Mononuclear cell (primary cell): ENCODE measurements around the gene RBFOX1. TPM values are rescaled to one million over a fixed set of nuclear protein-coding genes. Genes with fewer than 3 reads are reported as not detected.

ENCODE experiments used
- H3K27me3 ChIP-seq: 2 replicates; pipeline ENCODE4 v1.6.0; 2011; ENCODE audit warnings: low read length, control low read depth; ENCODE audit not compliant: insufficient read depth
- H3K4me1 ChIP-seq: 2 replicates; pipeline ENCODE4 v1.5.1; 2011; ENCODE audit warnings: mild to moderate bottlenecking, low read length, control low read depth; ENCODE audit not compliant: insufficient read depth
- H3K4me3 ChIP-seq: 2 replicates; pipeline ENCODE4 v1.5.1; 2011; ENCODE audit warnings: mild to moderate bottlenecking, low read length, moderate library complexity
- H3K9me3 ChIP-seq: 2 replicates; pipeline ENCODE4 v1.5.1; 2011; ENCODE audit warnings: low read depth, mild to moderate bottlenecking, control low read depth, low read length
- total RNA-seq: library from RNA; depleted of rRNA; stranded (reverse); fragments of >200 nt; gene quantifications from one replicate; pipeline ENCODE4 v1.2.3, GENCODE V29; 2012

RBFOX1 gene
- total RNA-seq, 1 donor = not detected

- Histone ChIP-seq H3K4me3 (no peak overlapping the region), H3K27me3 (no peaks in the 10 kb centered on the region), H3K9me3 (no peaks in the 10 kb centered on the region), H3K4me1 (no peaks in the 10 kb centered on the region)
Measured at GRCh38 chr16:7613518-7613917, 280.9 kb downstream of the RBFOX1 start.

GRCh38 chr16:7614021-7614795 lies 281.6 kb downstream of the RBFOX1 start:
- H3K9me3 ChIP-seq = no peaks in the 10 kb centered on the region
- no peak overlapping the region for H3K4me3 ChIP-seq
- H3K27me3 ChIP-seq = no peaks in the 10 kb centered on the region
- H3K4me1 ChIP-seq = no peaks in the 10 kb centered on the region

- Histone ChIP-seq H3K4me1 (no peaks in the 10 kb centered on the region), H3K4me3 (no peak overlapping the region), H3K27me3 (no peaks in the 10 kb centered on the region), H3K9me3 (no peaks in the 10 kb centered on the region)
Measured at GRCh38 chr16:7615565-7615964, 282.9 kb downstream of the RBFOX1 start.

- H3K4me1 ChIP-seq = no peaks in the 10 kb centered on the region
- no peaks in the 10 kb centered on the region for H3K27me3 ChIP-seq
- no peaks in the 10 kb centered on the region for H3K9me3 ChIP-seq
- H3K4me3 ChIP-seq = no peak overlapping the region
Measured at GRCh38 chr16:7624871-7625766, 292.5 kb downstream of the RBFOX1 start.

- Histone ChIP-seq H3K4me1 (no peaks in the 10 kb centered on the region), H3K9me3 (no peaks in the 10 kb centered on the region), H3K4me3 (no peak overlapping the region), H3K27me3 (no peaks in the 10 kb centered on the region)
Measured at GRCh38 chr16:7628981-7629380, 296.3 kb downstream of the RBFOX1 start.

GRCh38 chr16:7629571-7629970 lies 296.9 kb downstream of the RBFOX1 start:
- no peaks in the 10 kb centered on the region for H3K27me3 ChIP-seq
- H3K4me3 ChIP-seq = no peak overlapping the region
- H3K9me3 ChIP-seq = no peaks in the 10 kb centered on the region
- no peaks in the 10 kb centered on the region for H3K4me1 ChIP-seq

GRCh38 chr16:7637446-7637845 lies 304.8 kb downstream of the RBFOX1 start:
- no peaks in the 10 kb centered on the region for H3K27me3 ChIP-seq
- no peak overlapping the region for H3K4me3 ChIP-seq
- H3K9me3 ChIP-seq = no peaks in the 10 kb centered on the region
- H3K4me1 ChIP-seq = no peaks in the 10 kb centered on the region

GRCh38 chr16:7638306-7638705 lies 305.7 kb downstream of the RBFOX1 start:
- Histone ChIP-seq H3K4me1 (no peaks in the 10 kb centered on the region), H3K9me3 (no peaks in the 10 kb centered on the region), H3K27me3 (no peaks in the 10 kb centered on the region), H3K4me3 (no peak overlapping the region)

GRCh38 chr16:7640334-7640733 lies 307.7 kb downstream of the RBFOX1 start:
- H3K27me3 ChIP-seq = no peaks in the 10 kb centered on the region
- H3K4me3 ChIP-seq = no peak overlapping the region
- no peaks in the 10 kb centered on the region for H3K4me1 ChIP-seq
- H3K9me3 ChIP-seq = no peaks in the 10 kb centered on the region

- Histone ChIP-seq H3K4me3 (no peak overlapping the region), H3K27me3 (no peaks in the 10 kb centered on the region), H3K9me3 (no peaks in the 10 kb centered on the region)
Measured at GRCh38 chr16:7644176-7644575, 311.5 kb downstream of the RBFOX1 start.

GRCh38 chr16:7644811-7645210 lies 312.2 kb downstream of the RBFOX1 start:
- no peaks in the 10 kb centered on the region for H3K4me1 ChIP-seq
- no peaks in the 10 kb centered on the region for H3K9me3 ChIP-seq
- H3K4me3 ChIP-seq = no peak overlapping the region

More at GRCh38 chr16:7644176-7644575, 311.5 kb downstream of the RBFOX1 start:
- H3K4me1 ChIP-seq = no peaks in the 10 kb centered on the region

GRCh38 chr16:7646821-7647500 lies 314.3 kb downstream of the RBFOX1 start:
- Histone ChIP-seq H3K4me1 (no peaks in the 10 kb centered on the region), H3K9me3 (no peaks in the 10 kb centered on the region), H3K4me3 (no peak overlapping the region), H3K27me3 (no peaks in the 10 kb centered on the region)

More at GRCh38 chr16:7644811-7645210, 312.2 kb downstream of the RBFOX1 start:
- no peaks in the 10 kb centered on the region for H3K27me3 ChIP-seq

- Histone ChIP-seq H3K4me3 (no peak overlapping the region), H3K27me3 (no peaks in the 10 kb centered on the region), H3K9me3 (no peaks in the 10 kb centered on the region), H3K4me1 (no peaks in the 10 kb centered on the region)
Measured at GRCh38 chr16:7650431-7650830, 317.8 kb downstream of the RBFOX1 start.

GRCh38 chr16:7651803-7652570 lies 319.3 kb downstream of the RBFOX1 start:
- Histone ChIP-seq H3K4me3 (no peak overlapping the region), H3K4me1 (no peaks in the 10 kb centered on the region), H3K9me3 (no peaks in the 10 kb centered on the region), H3K27me3 (no peaks in the 10 kb centered on the region)
